HepG2 (cell line): ENCODE results near the gene DZANK1. TPM values are rescaled to one million over a fixed set of nuclear protein-coding genes. Genes with fewer than 3 reads are reported as not detected.
A peak's percentile ranks its signal among the peaks of the same experiment; 100 is the strongest.

Experiments used
- GFI1 ChIP-seq: sonication (generic); formaldehyde crosslinking; IDR thresholded peaks from 2 replicates; pipeline ENCODE4 v1.5.0; 2020; ENCODE audit warnings: missing genetic modification reagents, mild to moderate bottlenecking, borderline replicate concordance
- HMG20A ChIP-seq: IDR thresholded peaks from 2 replicates; pipeline ENCODE4 v1.6.1; 2016; ENCODE audit warnings: borderline replicate concordance
- HOXA5 ChIP-seq: sonication (generic); formaldehyde crosslinking; IDR thresholded peaks from 2 replicates; pipeline ENCODE4 v1.4.0; 2020; ENCODE audit warnings: missing genetic modification reagents
- IRF1 ChIP-seq: sonication (generic); formaldehyde crosslinking; IDR thresholded peaks from 2 replicates; pipeline ENCODE4 v1.4.0; 2020; ENCODE audit warnings: low read depth, mild to moderate bottlenecking, missing genetic modification reagents
- KDM4B ChIP-seq: sonication (generic); formaldehyde crosslinking; IDR thresholded peaks from 2 replicates; pipeline ENCODE4 v1.4.0; 2020; ENCODE audit warnings: missing genetic modification reagents
- MLX ChIP-seq: IDR thresholded peaks from 2 replicates; pipeline ENCODE4 v1.6.1; 2016
- MYNN ChIP-seq: sonication (generic); formaldehyde crosslinking; IDR thresholded peaks from 2 replicates; pipeline ENCODE4 v1.4.0; 2020; ENCODE audit warnings: mild to moderate bottlenecking, low read depth, missing genetic modification reagents
- NFE2L1 ChIP-seq: sonication (generic); formaldehyde crosslinking; IDR thresholded peaks from 2 replicates; pipeline ENCODE4 v1.4.0; 2020; ENCODE audit warnings: missing genetic modification reagents, mild to moderate bottlenecking, borderline replicate concordance
- NFYB ChIP-seq: sonication (generic); formaldehyde crosslinking; IDR thresholded peaks from 2 replicates; pipeline ENCODE4 v1.4.0; 2020; ENCODE audit warnings: missing genetic modification reagents
- ONECUT2 ChIP-seq: sonication (generic); formaldehyde crosslinking; IDR thresholded peaks from 2 replicates; pipeline ENCODE4 v1.4.0; 2020; ENCODE audit warnings: missing genetic modification reagents
- PAX8 ChIP-seq: sonication (generic); formaldehyde crosslinking; IDR thresholded peaks from 2 replicates; pipeline ENCODE4 v1.8.0; 2022; ENCODE audit warnings: mild to moderate bottlenecking, missing genetic modification reagents, borderline replicate concordance
- PRDM10 ChIP-seq: sonication (generic); formaldehyde crosslinking; IDR thresholded peaks from 2 replicates; pipeline ENCODE4 v1.4.0; 2020; ENCODE audit warnings: low read depth, missing genetic modification reagents
- SCMH1 ChIP-seq: sonication (generic); formaldehyde crosslinking; IDR thresholded peaks from 2 replicates; pipeline ENCODE4 v1.9.0; 2021; ENCODE audit warnings: missing genetic modification reagents, mild to moderate bottlenecking, borderline replicate concordance
- SNAI1 ChIP-seq: sonication (generic); formaldehyde crosslinking; IDR thresholded peaks from 2 replicates; pipeline ENCODE4 v1.5.0; 2020; ENCODE audit warnings: mild to moderate bottlenecking, missing genetic modification reagents, borderline replicate concordance
- TARDBP ChIP-seq: sonication (generic); formaldehyde crosslinking; IDR thresholded peaks from 2 replicates; pipeline ENCODE4 v1.8.0; 2022; ENCODE audit warnings: mild to moderate bottlenecking, missing genetic modification reagents
- TRIM24 ChIP-seq: sonication (generic); formaldehyde crosslinking; IDR thresholded peaks from 2 replicates; pipeline ENCODE4 v1.8.0; 2022; ENCODE audit warnings: mild to moderate bottlenecking, missing genetic modification reagents
- TSC22D2 ChIP-seq: sonication (generic); formaldehyde crosslinking; IDR thresholded peaks from 2 replicates; pipeline ENCODE4 v1.5.1; 2020; ENCODE audit warnings: missing genetic modification reagents, mild to moderate bottlenecking, borderline replicate concordance
- ZBTB20 ChIP-seq: sonication (generic); formaldehyde crosslinking; IDR thresholded peaks from 2 replicates; pipeline ENCODE4 v1.8.1; 2023; ENCODE audit warnings: missing genetic modification reagents, low read depth, mild to moderate bottlenecking, borderline replicate concordance
- ZNF12 ChIP-seq: sonication (generic); formaldehyde crosslinking; IDR thresholded peaks from 2 replicates; pipeline ENCODE4 v1.5.0; 2020; ENCODE audit warnings: missing genetic modification reagents
- ZNF331 ChIP-seq: sonication (generic); formaldehyde crosslinking; IDR thresholded peaks from 2 replicates; pipeline ENCODE4 v1.4.0; 2020; ENCODE audit warnings: missing genetic modification reagents
- ZNF530 ChIP-seq: sonication (generic); formaldehyde crosslinking; IDR thresholded peaks from 2 replicates; pipeline ENCODE4 v1.5.0; 2020; ENCODE audit warnings: low read depth, mild to moderate bottlenecking, missing genetic modification reagents
- ZNF589 ChIP-seq: sonication (generic); formaldehyde crosslinking; conservative IDR thresholded peaks from 2 replicates; pipeline ENCODE4 v1.8.0; 2022; ENCODE audit warnings: mild to moderate bottlenecking, moderate library complexity, missing genetic modification reagents
- ZNF629 ChIP-seq: sonication (generic); formaldehyde crosslinking; conservative IDR thresholded peaks from 2 replicates; pipeline ENCODE4 v1.5.0; 2020; ENCODE audit warnings: missing genetic modification reagents
- ZNF749 ChIP-seq: sonication (generic); formaldehyde crosslinking; IDR thresholded peaks from 2 replicates; pipeline ENCODE4 v1.8.0; 2022; ENCODE audit warnings: mild to moderate bottlenecking, missing genetic modification reagents, moderate library complexity, borderline replicate concordance
- ZNF781 ChIP-seq: sonication (generic); formaldehyde crosslinking; IDR thresholded peaks from 2 replicates; pipeline ENCODE4 v1.5.1; 2020; ENCODE audit warnings: borderline replicate concordance, mild to moderate bottlenecking, missing genetic modification reagents; ENCODE audit errors: not compliant biosample characterization
- polyA plus RNA-seq, 8 experiments: library from polyadenylated mRNA; depleted of rRNA in 3 of 8; stranded (reverse) in 7 of 8; unstranded in 1 of 8; fragments of >200 nt; fragmentation: Illumina TruSeq in 4 of 8; extraction: Trizol in 4 of 8; gene quantifications; 2 replicates each; pipeline versions ENCODE4 v1.2.1 to v1.2.3, GENCODE V29; 2011 to 2016; ENCODE audit warnings: low read depth in 4 of 8, missing spikeins in 1 of 8, mixed read lengths in 1 of 8; ENCODE audit not compliant: insufficient read depth in 1 of 8
- total RNA-seq, 5 experiments: library from RNA; depleted of rRNA; stranded (reverse); fragments of >200 nt; fragmentation: Illumina TruSeq; extraction: Trizol; gene quantifications; 2 replicates each; pipeline ENCODE4 v1.2.3, GENCODE V29; 2016; ENCODE audit warnings: low read depth in 1 of 5

The DZANK1 gene
- total and polyA plus RNA-seq, 2 of the 13 experiments (the other 11 are each of a cell fraction or from before 2014, with no cell fraction given), result 1.6 to 3.2 TPM

- TF ChIP-seq IRF1 (CRISPR knock-in tag) (no peak), TRIM24 (no peak), ZNF530 (no peak), HOXA5 (CRISPR knock-in tag) (peak; percentile 93), GFI1 (CRISPR knock-in tag) (peak; percentile 77; the same call in 1 of the 2 replicates), ZNF331 (peak; percentile 98), MYNN (CRISPR knock-in tag) (peak; percentile 69; the same call in 1 of the 2 replicates), ZNF589 (CRISPR knock-in tag) (peak; percentile 73; the same call in 1 of the 2 replicates), ZNF781 (peak; percentile 87), ZNF629 (no peak; the same call in 1 of the 2 replicates), ZBTB20 (CRISPR knock-in tag) (no peak), ONECUT2 (CRISPR knock-in tag) (no peak), TARDBP (CRISPR knock-in tag) (peak; percentile 94), KDM4B (CRISPR knock-in tag) (no peak; the same call in none of the 2 replicates), NFE2L1 (CRISPR knock-in tag) (peak; percentile 40; the same call in 1 of the 2 replicates), ZNF12 (CRISPR knock-in tag) (no peak), MLX (CRISPR knock-in tag) (no peak; the same call in 1 of the 2 replicates), HMG20A (CRISPR knock-in tag) (no peak), SNAI1 (CRISPR knock-in tag) (peak; percentile 87; the same call in 1 of the 2 replicates), ZNF749 (CRISPR knock-in tag) (peak; percentile 92), PAX8 (CRISPR knock-in tag) (no peak), TSC22D2 (CRISPR knock-in tag) (peak; percentile 95; the same call in 1 of the 2 replicates), NFYB (peak; percentile 47; the same call in 1 of the 2 replicates), PRDM10 (CRISPR knock-in tag) (peak; percentile 77; the same call in 1 of the 2 replicates), SCMH1 (CRISPR knock-in tag) (no peak)
Observed at GRCh38 chr20:18496740-18497592, 30.1 kb upstream of the DZANK1 start, which contains the start of gene RBBP9 (continued).
